HFFc6 (cell line): ENCODE measurements around the gene SUSD1. TPM values are rescaled to one million over a fixed set of nuclear protein-coding genes. Genes with fewer than 3 reads are reported as not detected.

Source experiments
- DNase-seq: peaks from one replicate; pipeline ENCODE4 v3.0.0-alpha.2; 2018
- H3K27ac Mint-ChIP-seq: 2 replicates; pipeline ENCODE4 v1.8.0; 2020; ENCODE audit warnings: mild to moderate bottlenecking, mixed read lengths
- H3K27me3 Mint-ChIP-seq: 2 replicates; pipeline ENCODE4 v1.8.0; 2021; ENCODE audit warnings: mild to moderate bottlenecking, moderate library complexity, mixed read lengths; ENCODE audit not compliant: insufficient read depth
- H3K36me3 Mint-ChIP-seq: 2 replicates; pipeline ENCODE4 v1.8.0; 2021; ENCODE audit warnings: low read depth, mixed read lengths
- H3K4me1 Mint-ChIP-seq: 2 replicates; pipeline ENCODE4 v1.8.0; 2020; ENCODE audit warnings: low read depth, mixed read lengths
- H3K4me3 Mint-ChIP-seq: 2 replicates; pipeline ENCODE4 v1.8.0; 2020; ENCODE audit warnings: mild to moderate bottlenecking, moderate library complexity, mixed read lengths
- H3K9me3 Mint-ChIP-seq: 2 replicates; pipeline ENCODE4 v1.8.0; 2020; ENCODE audit warnings: mild to moderate bottlenecking, mixed read lengths
- total RNA-seq, 6 experiments: library from RNA; stranded (reverse); fragmentation: NEBNext Ultra II Directional; extraction: Animal tissue kit (Norgen Biotek cat#: 25700); gene quantifications; 2 replicates in 1 of 6; 3 replicates in 5 of 6; pipeline ENCODE4 v1.2.3, GENCODE V29; 2021
- TF ChIP-seq, protein P1 (sequence below): fragments of 200-600 bp; sonication (generic); IDR thresholded peaks from 2 replicates; pipeline ENCODE4 v1.5.0; 2021; ENCODE audit warnings: antibody characterized with exemption, mild to moderate bottlenecking

The SUSD1 gene
- total RNA-seq, 6 experiments from 2014 or later = 3.5 to 9.4 (median 8.2) TPM

DNA sequence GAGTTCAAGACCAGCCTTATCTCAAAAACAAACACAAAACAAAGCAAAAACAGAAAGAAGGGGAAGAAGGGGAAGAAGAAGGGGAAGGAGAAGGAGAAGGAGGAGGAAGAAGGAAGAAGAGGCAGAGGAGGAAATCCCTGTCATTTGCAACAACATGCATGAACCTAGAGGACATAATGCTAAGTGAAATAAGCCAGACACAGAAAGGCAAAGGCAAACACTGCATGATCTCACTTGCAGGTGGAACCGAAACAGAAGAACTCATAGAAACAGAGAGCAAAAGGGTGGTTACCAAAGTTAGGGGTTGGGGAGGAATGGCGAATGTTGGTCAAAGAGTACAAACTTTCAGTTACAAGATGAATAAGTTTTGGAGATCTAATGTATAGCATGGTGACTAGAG, 143.1 kb downstream of the SUSD1 start:
- Mint-ChIP-seq H3K27me3 (no peaks in the 10 kb centered on the region), H3K9me3 (no peaks in the 10 kb centered on the region), H3K4me3 (peak overlapping the region; percentile 9; the same call in 1 of the 2 replicates), H3K36me3 (no peaks in the 10 kb centered on the region), H3K27ac (peak overlapping the region; percentile 75), H3K4me1 (peaks cover 90% of the 10 kb centered on the region)
- TF ChIP-seq, protein P1, sequence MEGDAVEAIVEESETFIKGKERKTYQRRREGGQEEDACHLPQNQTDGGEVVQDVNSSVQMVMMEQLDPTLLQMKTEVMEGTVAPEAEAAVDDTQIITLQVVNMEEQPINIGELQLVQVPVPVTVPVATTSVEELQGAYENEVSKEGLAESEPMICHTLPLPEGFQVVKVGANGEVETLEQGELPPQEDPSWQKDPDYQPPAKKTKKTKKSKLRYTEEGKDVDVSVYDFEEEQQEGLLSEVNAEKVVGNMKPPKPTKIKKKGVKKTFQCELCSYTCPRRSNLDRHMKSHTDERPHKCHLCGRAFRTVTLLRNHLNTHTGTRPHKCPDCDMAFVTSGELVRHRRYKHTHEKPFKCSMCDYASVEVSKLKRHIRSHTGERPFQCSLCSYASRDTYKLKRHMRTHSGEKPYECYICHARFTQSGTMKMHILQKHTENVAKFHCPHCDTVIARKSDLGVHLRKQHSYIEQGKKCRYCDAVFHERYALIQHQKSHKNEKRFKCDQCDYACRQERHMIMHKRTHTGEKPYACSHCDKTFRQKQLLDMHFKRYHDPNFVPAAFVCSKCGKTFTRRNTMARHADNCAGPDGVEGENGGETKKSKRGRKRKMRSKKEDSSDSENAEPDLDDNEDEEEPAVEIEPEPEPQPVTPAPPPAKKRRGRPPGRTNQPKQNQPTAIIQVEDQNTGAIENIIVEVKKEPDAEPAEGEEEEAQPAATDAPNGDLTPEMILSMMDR = no peak
- no peak for DNase-seq

- TF ChIP-seq, protein P1 = no peak
- Mint-ChIP-seq H3K27ac (no peak overlapping the region), H3K36me3 (no peaks in the 10 kb centered on the region), H3K9me3 (no peaks in the 10 kb centered on the region), H3K4me3 (no peak overlapping the region), H3K4me1 (peaks cover 86% of the 10 kb centered on the region), H3K27me3 (no peaks in the 10 kb centered on the region)
- DNase-seq = no peak
Observed at GRCh38 chr9:112031400-112031799, 143.7 kb downstream of the SUSD1 start.

DNA sequence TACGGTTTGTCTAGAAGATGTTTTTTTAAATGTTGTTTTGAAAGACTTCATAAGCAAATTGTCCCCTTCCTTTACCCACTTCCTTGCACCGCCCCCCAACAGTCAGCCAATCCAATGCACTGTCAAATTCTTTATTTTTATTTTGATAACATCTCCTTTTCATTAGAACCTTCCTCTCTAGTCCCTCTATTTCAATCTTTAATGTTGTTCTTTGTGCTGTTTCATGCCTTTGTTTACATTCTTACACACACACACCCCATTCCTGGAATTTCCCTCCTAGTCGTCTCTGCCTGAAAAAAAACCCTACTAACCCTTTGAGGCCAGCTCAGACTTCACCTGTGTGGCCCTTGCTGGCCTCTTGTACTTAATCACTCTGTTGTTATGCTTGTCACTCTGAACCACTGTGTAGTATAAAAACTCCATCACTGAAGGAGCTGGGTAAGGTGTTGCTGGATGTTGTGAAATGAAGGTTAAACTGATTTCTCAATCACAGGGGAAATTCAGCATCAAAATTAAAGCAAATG, 145.1 kb downstream of the SUSD1 start:
- no peaks in the 10 kb centered on the region for H3K36me3 Mint-ChIP-seq
- peak overlapping the region; percentile 7; the same call in 1 of the 2 replicates for H3K4me3 Mint-ChIP-seq
- TF ChIP-seq, protein P1 = no peak
- H3K27me3 Mint-ChIP-seq = no peaks in the 10 kb centered on the region
- no peaks in the 10 kb centered on the region for H3K9me3 Mint-ChIP-seq
- H3K27ac Mint-ChIP-seq = peak overlapping the region; percentile 67
- peak; percentile 53 for DNase-seq
- H3K4me1 Mint-ChIP-seq = peaks cover 74% of the 10 kb centered on the region

GRCh38 chr9:112028242-112029221, 146.6 kb downstream of the SUSD1 start:
- H3K9me3 Mint-ChIP-seq = no peaks in the 10 kb centered on the region
- no peaks in the 10 kb centered on the region for H3K36me3 Mint-ChIP-seq
- H3K4me3 Mint-ChIP-seq = no peak overlapping the region
- DNase-seq = no peak
- no peak overlapping the region for H3K27ac Mint-ChIP-seq
- no peaks in the 10 kb centered on the region for H3K27me3 Mint-ChIP-seq
- TF ChIP-seq, protein P1 = no peak
- H3K4me1 Mint-ChIP-seq = peaks cover 60% of the 10 kb centered on the region

DNA sequence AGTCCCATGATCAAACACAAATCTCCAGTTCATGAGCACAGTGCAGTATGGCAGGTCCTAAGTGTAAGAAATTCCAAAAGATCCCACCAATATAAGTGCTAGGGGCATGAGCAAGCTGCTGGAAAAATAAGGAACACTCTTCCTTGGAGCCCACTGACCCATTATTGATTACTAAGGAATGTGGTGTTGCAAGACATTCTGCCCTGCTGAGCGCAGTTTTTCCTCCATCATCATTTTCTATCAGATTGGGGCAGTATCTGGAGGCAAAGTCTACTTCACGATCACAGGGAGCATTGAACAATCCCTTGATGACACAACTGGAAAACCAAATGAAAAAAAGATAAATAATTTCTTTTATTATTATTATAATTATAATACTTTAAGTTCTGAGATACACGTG, 149.2 kb downstream of the SUSD1 start:
- H3K36me3 Mint-ChIP-seq = no peaks in the 10 kb centered on the region
- TF ChIP-seq, protein P1 = no peak
- DNase-seq = no peak
- no peak overlapping the region for H3K27ac Mint-ChIP-seq
- no peak overlapping the region for H3K4me3 Mint-ChIP-seq
- no peaks in the 10 kb centered on the region for H3K9me3 Mint-ChIP-seq
- no peaks in the 10 kb centered on the region for H3K27me3 Mint-ChIP-seq
- peaks cover 55% of the 10 kb centered on the region for H3K4me1 Mint-ChIP-seq
